HEK293 (cell line): ENCODE results near the gene NAT8L.

Experiments used
- CTCF ChIA-PET: fragments of 350-600 bp; formaldehyde crosslinking; extraction: SDS; loops from one replicate; lab custom pipeline; 2021; ENCODE audit warnings: antibody characterized with exemption; lab: Yijun Ruan, JAX
- POLR2A ChIA-PET: fragments of 300-600 bp; formaldehyde crosslinking; extraction: SDS; loops from one replicate; lab custom pipeline; 2020; ENCODE audit warnings: antibody characterized with exemption, inconsistent platforms; lab: Yijun Ruan, JAX
- H3K27ac ChIP-seq: fragments of 200-500 bp; sonication (Bioruptor generic); 2 replicates; pipeline ENCODE4 v1.5.1; 2014; ENCODE audit warnings: low read depth, low read length, control low read depth, inconsistent platforms; ENCODE audit errors: extremely low read depth
- H3K36me3 ChIP-seq, 2 experiments: fragments of 200-500 bp in 1 of 2; sonication (Bioruptor generic) in 1 of 2; 1 replicate in 1 of 2; 2 replicates in 1 of 2; pipeline ENCODE4 v1.5.1; 2014 to 2017; ENCODE audit warnings: inconsistent platforms in 2 of 2, low read length in 2 of 2; ENCODE audit not compliant: control insufficient read depth in 2 of 2, insufficient read depth in 1 of 2
- H3K4me1 ChIP-seq: fragments of 200-500 bp; sonication (Bioruptor generic); 2 replicates; pipeline ENCODE4 v1.5.1; 2014; ENCODE audit warnings: mild to moderate bottlenecking, low read length, inconsistent platforms; ENCODE audit not compliant: control insufficient read depth, insufficient read depth
- H3K4me3 ChIP-seq: 2 replicates; pipeline ENCODE4 v1.5.1; 2011; ENCODE audit warnings: low read depth, mild to moderate bottlenecking, control low read depth, low read length, moderate library complexity
- H3K9me3 ChIP-seq: fragments of 200-500 bp; sonication (Bioruptor generic); 2 replicates; pipeline ENCODE4 v1.5.1; 2014; ENCODE audit warnings: low read depth, low read length, inconsistent platforms; ENCODE audit not compliant: control insufficient read depth, insufficient read depth
- BCL11A ChIP-seq: fragments of 450-650 bp; formaldehyde crosslinking; IDR thresholded peaks from 2 replicates; pipeline ENCODE4 v1.5.1; 2016; ENCODE audit warnings: low read depth, missing biosample characterization, missing genetic modification characterization
- ELK4 ChIP-seq: IDR thresholded peaks from 2 replicates; pipeline ENCODE4 v1.6.1; 2011; ENCODE audit warnings: mild to moderate bottlenecking, low read depth, low read length, borderline replicate concordance
- FEZF1 ChIP-seq: fragments of 450-650 bp; formaldehyde crosslinking; IDR thresholded peaks from 2 replicates; pipeline ENCODE4 v1.5.1; 2016; ENCODE audit warnings: missing biosample characterization, missing genetic modification characterization
- GLIS2 ChIP-seq: fragments of 450-650 bp; formaldehyde crosslinking; IDR thresholded peaks from 2 replicates; pipeline ENCODE4 v1.5.1; 2016; ENCODE audit warnings: missing biosample characterization, missing genetic modification characterization
- KLF1 ChIP-seq: fragments of 450-650 bp; formaldehyde crosslinking; IDR thresholded peaks from 2 replicates; pipeline ENCODE4 v1.5.1; 2016; ENCODE audit warnings: missing biosample characterization, missing genetic modification characterization
- KLF17 ChIP-seq: fragments of 450-650 bp; formaldehyde crosslinking; IDR thresholded peaks from 2 replicates; pipeline ENCODE4 v1.5.1; 2016; ENCODE audit warnings: missing biosample characterization, missing genetic modification characterization
- KLF7 ChIP-seq: fragments of 450-650 bp; formaldehyde crosslinking; IDR thresholded peaks from 2 replicates; pipeline ENCODE4 v1.5.1; 2016; ENCODE audit warnings: missing biosample characterization, missing genetic modification characterization, borderline replicate concordance
- KLF8 ChIP-seq: fragments of 450-650 bp; formaldehyde crosslinking; IDR thresholded peaks from 2 replicates; pipeline ENCODE4 v1.5.1; 2016; ENCODE audit warnings: missing biosample characterization, missing genetic modification characterization
- MYNN ChIP-seq: fragments of 450-650 bp; formaldehyde crosslinking; IDR thresholded peaks from 2 replicates; pipeline ENCODE4 v1.5.1; 2016; ENCODE audit warnings: missing biosample characterization, missing genetic modification characterization, borderline replicate concordance
- PBX3 ChIP-seq: sonication (generic); formaldehyde crosslinking; IDR thresholded peaks from 2 replicates; pipeline ENCODE4 v1.8.1; 2022; ENCODE audit warnings: mild to moderate bottlenecking, moderate library complexity, missing genetic modification reagents
- ZBTB1 ChIP-seq: fragments of 450-650 bp; formaldehyde crosslinking; IDR thresholded peaks from 2 replicates; pipeline ENCODE4 v1.5.1; 2016; ENCODE audit warnings: missing biosample characterization, missing genetic modification characterization
- ZBTB11 ChIP-seq: fragments of 450-650 bp; formaldehyde crosslinking; conservative IDR thresholded peaks from 2 replicates; pipeline ENCODE4 v1.5.1; 2016; ENCODE audit warnings: low read depth, missing biosample characterization, missing genetic modification characterization
- ZBTB20 ChIP-seq: fragments of 450-650 bp; formaldehyde crosslinking; IDR thresholded peaks from 2 replicates; pipeline ENCODE4 v1.5.1; 2016; ENCODE audit warnings: missing biosample characterization, missing genetic modification characterization
- ZBTB26 ChIP-seq: fragments of 450-650 bp; formaldehyde crosslinking; optimal IDR thresholded peaks from 2 replicates; pipeline ENCODE3; 2016; ENCODE audit warnings: missing biosample characterization, mild to moderate bottlenecking, missing genetic modification characterization
- ZNF214 ChIP-seq: fragments of 450-650 bp; formaldehyde crosslinking; IDR thresholded peaks from 2 replicates; pipeline ENCODE4 v1.5.1; 2017; ENCODE audit warnings: missing biosample characterization, mild to moderate bottlenecking, missing genetic modification characterization, borderline replicate concordance
- ZNF335 ChIP-seq: fragments of 450-650 bp; formaldehyde crosslinking; conservative IDR thresholded peaks from 2 replicates; pipeline ENCODE4 v1.5.1; 2016; ENCODE audit warnings: missing biosample characterization, missing genetic modification characterization
- ZNF394 ChIP-seq: fragments of 450-650 bp; formaldehyde crosslinking; IDR thresholded peaks from 2 replicates; pipeline ENCODE4 v1.5.1; 2016; ENCODE audit warnings: missing biosample characterization, missing genetic modification characterization, mild to moderate bottlenecking, moderate library complexity, borderline replicate concordance
- ZNF404 ChIP-seq: fragments of 450-650 bp; formaldehyde crosslinking; IDR thresholded peaks from 2 replicates; pipeline ENCODE4 v1.5.1; 2017; ENCODE audit warnings: missing biosample characterization, missing genetic modification characterization
- ZNF518A ChIP-seq: fragments of 450-650 bp; formaldehyde crosslinking; conservative IDR thresholded peaks from 2 replicates; pipeline ENCODE4 v1.5.1; 2016; ENCODE audit warnings: low read depth, missing biosample characterization, missing genetic modification characterization
- ZNF561 ChIP-seq: fragments of 450-650 bp; IDR thresholded peaks from 2 replicates; pipeline ENCODE4 v1.5.1; 2018; ENCODE audit warnings: missing biosample characterization, missing genetic modification characterization, borderline replicate concordance
- ZSCAN30 ChIP-seq: fragments of 450-650 bp; IDR thresholded peaks from 2 replicates; pipeline ENCODE4 v1.5.1; 2018; ENCODE audit warnings: missing biosample characterization, mild to moderate bottlenecking, missing genetic modification characterization, moderate library complexity
- ZXDB ChIP-seq: fragments of 450-650 bp; formaldehyde crosslinking; IDR thresholded peaks from 2 replicates; pipeline ENCODE4 v1.5.1; 2016; ENCODE audit warnings: missing biosample characterization, missing genetic modification characterization

The NAT8L gene

GRCh38 chr4:2041239-2042130, 17.6 kb upstream of the NAT8L start:
- ChIA-PET CTCF (no interaction called here), POLR2A (interaction anchor here (0.8 to 0.9 kb wide), 2 partner anchors 16 to 31 kb away, joined by 3 read pairs; no protein-coding TSS in a partner anchor)
- Histone ChIP-seq H3K4me3 (peak overlapping the region; percentile 74), H3K36me3 (peaks cover 0 to 6% of the 10 kb centered on the region in 2 experiments; a peak in 1 of 3 replicates), H3K4me1 (no peaks in the 10 kb centered on the region), H3K9me3 (no peaks in the 10 kb centered on the region), H3K27ac (no peak overlapping the region)
- TF ChIP-seq ZXDB (tag by site-specific recombination): peak; percentile 52; the same call in 1 of the 2 replicates
- TF ChIP-seq ZNF518A (tag by site-specific recombination): no peak
- no peak for TF ChIP-seq ZNF404 (tag by site-specific recombination)
- TF ChIP-seq KLF17 (tag by site-specific recombination): peak; percentile 75; the same call in 1 of the 2 replicates
- TF ChIP-seq FEZF1 (tag by site-specific recombination): no peak
- TF ChIP-seq ZBTB20 (tag by site-specific recombination): peak; percentile 68
- TF ChIP-seq MYNN (tag by site-specific recombination): peak; percentile 55; the same call in 1 of the 2 replicates
- TF ChIP-seq KLF7: 0 out of 2 replicates have a peak, but pooled peaks have one; percentile 41
- TF ChIP-seq ZSCAN30: 0 out of 2 replicates have a peak, but pooled peaks have one; percentile 8
- 0 out of 2 replicates have a peak, but pooled peaks have one; percentile 31 for TF ChIP-seq PBX3
- no peak for TF ChIP-seq ELK4
- TF ChIP-seq BCL11A: 0 out of 2 replicates have a peak, but pooled peaks have one; percentile 53
- peak; percentile 84 for TF ChIP-seq ZNF335 (tag by site-specific recombination)
- TF ChIP-seq ZNF214 (tag by site-specific recombination): no peak
- peak; percentile 57; the same call in 1 of the 2 replicates for TF ChIP-seq KLF8 (tag by site-specific recombination)
- TF ChIP-seq ZBTB26 (tag by site-specific recombination): peak; percentile 66
- no peak for TF ChIP-seq ZBTB1 (tag by site-specific recombination)
- 0 out of 2 replicates have a peak, but pooled peaks have one; percentile 27 for TF ChIP-seq KLF1 (tag by site-specific recombination)
- peak; percentile 92 for TF ChIP-seq ZBTB11 (tag by site-specific recombination)
- peak; percentile 13; the same call in 1 of the 2 replicates for TF ChIP-seq ZNF394 (tag by site-specific recombination)
- TF ChIP-seq ZNF561 (tag by site-specific recombination): peak; percentile 40; the same call in 1 of the 2 replicates
- TF ChIP-seq GLIS2: peak; percentile 81
